A673 (cell line): ENCODE results near the gene B3GAT3. TPM values are rescaled to one million over a fixed set of nuclear protein-coding genes. Genes with fewer than 3 reads are reported as not detected.

Experiments
- BruUV-seq: library from RNA; stranded (reverse); fragments of 400-500 nt; replicated peaks from 2 replicates; lab custom pipeline; 2021; lab: Mats Ljungman, UMichigan
- CTCF ChIA-PET: fragments of 300-600 bp; sonication (Branson Sonifier 250); formaldehyde crosslinking; loops from one replicate; lab custom pipeline; 2022; ENCODE audit warnings: antibody characterized with exemption; lab: Charles Lee
- POLR2A ChIA-PET: fragments of 300-600 bp; sonication (Branson Sonifier 250); formaldehyde crosslinking; loops from one replicate; lab custom pipeline; 2022; ENCODE audit warnings: antibody characterized with exemption; ENCODE audit not compliant: low non-redundant PET; lab: Charles Lee
- DNase-seq: peaks from one replicate; pipeline ENCODE4 v3.0.0-alpha.2; 2015; ENCODE audit warnings: low spot score
- H3K27ac ChIP-seq: fragments of 200-600 bp; sonication (generic); 2 replicates; pipeline ENCODE4 v1.5.1; 2016; ENCODE audit warnings: mixed run types, low read depth, mild to moderate bottlenecking, mixed read lengths, antibody characterized with exemption, low read length; ENCODE audit not compliant: poor library complexity, severe bottlenecking
- H3K27me3 ChIP-seq: fragments of 200-600 bp; sonication (generic); replicated peaks from 2 replicates; pipeline ENCODE4 v1.6.1; 2017; ENCODE audit warnings: mixed run types, low read depth, mild to moderate bottlenecking, mixed read lengths, antibody characterized with exemption, low read length; ENCODE audit not compliant: insufficient read depth, poor library complexity
- H3K36me3 ChIP-seq: fragments of 200-600 bp; sonication (generic); 2 replicates; pipeline ENCODE4 v1.6.1; 2016; ENCODE audit warnings: mixed run types, mild to moderate bottlenecking, mixed read lengths, antibody characterized with exemption, low read length; ENCODE audit not compliant: insufficient read depth, poor library complexity, severe bottlenecking
- H3K4me1 ChIP-seq: fragments of 200-600 bp; sonication (generic); 2 replicates; pipeline ENCODE4 v1.6.1; 2017; ENCODE audit warnings: mixed run types, mild to moderate bottlenecking, mixed read lengths, antibody characterized with exemption, low read length; ENCODE audit not compliant: insufficient read depth, poor library complexity, severe bottlenecking
- H3K4me3 ChIP-seq: fragments of 200-600 bp; sonication (generic); 2 replicates; pipeline ENCODE4 v1.5.1; 2016; ENCODE audit warnings: low read depth, mixed run types, mild to moderate bottlenecking, mixed read lengths, low read length; ENCODE audit not compliant: poor library complexity, severe bottlenecking
- H3K9me3 ChIP-seq: fragments of 200-600 bp; sonication (generic); 2 replicates; pipeline ENCODE4 v1.6.1; 2016; ENCODE audit warnings: mixed run types, low read depth, mild to moderate bottlenecking, mixed read lengths, antibody characterized with exemption, low read length; ENCODE audit not compliant: poor library complexity, severe bottlenecking
- EZH2 ChIP-seq: fragments of 200-600 bp; sonication (generic); IDR thresholded peaks from 2 replicates; pipeline ENCODE4 v1.6.1; 2017; ENCODE audit warnings: borderline replicate concordance, low read depth, mild to moderate bottlenecking, mixed read lengths, antibody characterized with exemption, low read length; ENCODE audit not compliant: poor library complexity, severe bottlenecking
- intact Hi-C: fragments of 100-400 bp; cut with micrococcal nuclease; formaldehyde crosslinking; loops from one replicate; pipeline ENCODE4 v1.10.0; 2022; ENCODE audit not compliant: unreplicated experiment
- total RNA-seq: library from RNA; stranded (reverse); gene quantifications from 2 replicates; pipeline ENCODE4 v1.2.3, GENCODE V29; 2021
- TF ChIP-seq, protein P1 (sequence below): fragments of 300-800, 200-600 bp; sonication (generic); conservative IDR thresholded peaks from 2 replicates; pipeline ENCODE4 v1.5.1; 2017; ENCODE audit warnings: low read depth, mild to moderate bottlenecking, antibody characterized with exemption, low read length, moderate library complexity, mixed read lengths

The B3GAT3 gene
- total RNA-seq, 1 experiment from 2014 or later: 64.7 TPM

- CTCF ChIA-PET: interaction anchor here (0.7 kb wide), 1 partner anchor 16 kb away, joined by 3 read pairs; no protein-coding TSS in a partner anchor
- H3K4me1 ChIP-seq: peaks cover 14% of the 10 kb centered on the region
- intact Hi-C loops: no loop called here
- POLR2A ChIA-PET: no interaction called here
- no peak overlapping the region for H3K27ac ChIP-seq
- no peaks in the 10 kb centered on the region for H3K9me3 ChIP-seq
- no peak overlapping the region for H3K4me3 ChIP-seq
- H3K27me3 ChIP-seq: no peaks in the 10 kb centered on the region
- H3K36me3 ChIP-seq: peaks cover 10% of the 10 kb centered on the region
- TF ChIP-seq, protein P1, sequence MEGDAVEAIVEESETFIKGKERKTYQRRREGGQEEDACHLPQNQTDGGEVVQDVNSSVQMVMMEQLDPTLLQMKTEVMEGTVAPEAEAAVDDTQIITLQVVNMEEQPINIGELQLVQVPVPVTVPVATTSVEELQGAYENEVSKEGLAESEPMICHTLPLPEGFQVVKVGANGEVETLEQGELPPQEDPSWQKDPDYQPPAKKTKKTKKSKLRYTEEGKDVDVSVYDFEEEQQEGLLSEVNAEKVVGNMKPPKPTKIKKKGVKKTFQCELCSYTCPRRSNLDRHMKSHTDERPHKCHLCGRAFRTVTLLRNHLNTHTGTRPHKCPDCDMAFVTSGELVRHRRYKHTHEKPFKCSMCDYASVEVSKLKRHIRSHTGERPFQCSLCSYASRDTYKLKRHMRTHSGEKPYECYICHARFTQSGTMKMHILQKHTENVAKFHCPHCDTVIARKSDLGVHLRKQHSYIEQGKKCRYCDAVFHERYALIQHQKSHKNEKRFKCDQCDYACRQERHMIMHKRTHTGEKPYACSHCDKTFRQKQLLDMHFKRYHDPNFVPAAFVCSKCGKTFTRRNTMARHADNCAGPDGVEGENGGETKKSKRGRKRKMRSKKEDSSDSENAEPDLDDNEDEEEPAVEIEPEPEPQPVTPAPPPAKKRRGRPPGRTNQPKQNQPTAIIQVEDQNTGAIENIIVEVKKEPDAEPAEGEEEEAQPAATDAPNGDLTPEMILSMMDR: no peak
- no peak for TF ChIP-seq EZH2
- BruUV-seq: no TSS peak
- no peak for DNase-seq
Observed at GRCh38 chr11:62615521-62615920, 6.3 kb downstream of the B3GAT3 start.

- Histone ChIP-seq H3K27ac (peak overlapping the region; percentile 50), H3K27me3 (no peaks in the 10 kb centered on the region), H3K36me3 (peaks cover 10% of the 10 kb centered on the region), H3K9me3 (no peaks in the 10 kb centered on the region), H3K4me1 (peaks cover 11% of the 10 kb centered on the region), H3K4me3 (no peak overlapping the region)
- no peak for DNase-seq
- POLR2A ChIA-PET: no interaction called here
- intact Hi-C loops: no loop called here
- no peak for TF ChIP-seq EZH2
- TF ChIP-seq, protein P1: no peak
- CTCF ChIA-PET: no interaction called here
- no TSS peak for BruUV-seq
Observed at GRCh38 chr11:62614275-62614674, 7.5 kb downstream of the B3GAT3 start.

DNA sequence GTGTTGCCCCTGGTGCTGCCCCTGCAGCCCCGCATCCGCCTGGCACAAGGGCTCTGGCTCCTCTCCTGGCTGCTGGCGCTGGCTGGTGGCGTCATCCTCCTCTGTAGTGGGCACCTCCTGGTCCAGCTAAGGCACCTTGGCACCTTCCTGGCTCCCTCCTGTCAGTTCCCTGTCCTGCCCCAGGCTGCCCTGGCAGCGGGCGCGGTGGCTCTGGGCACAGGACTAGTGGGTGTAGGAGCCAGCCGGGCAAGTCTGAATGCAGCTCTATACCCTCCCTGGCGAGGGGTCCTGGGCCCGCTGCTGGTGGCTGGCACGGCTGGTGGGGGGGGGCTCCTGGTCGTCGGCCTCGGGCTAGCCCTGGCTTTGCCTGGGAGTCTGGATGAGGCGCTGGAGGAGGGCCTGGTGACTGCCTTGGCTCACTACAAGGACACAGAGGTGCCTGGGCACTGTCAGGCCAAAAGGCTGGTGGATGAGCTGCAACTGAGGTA is 8.5 kb downstream of the B3GAT3 start:
- Histone ChIP-seq H3K27me3 (no peaks in the 10 kb centered on the region), H3K36me3 (peaks cover 10% of the 10 kb centered on the region), H3K9me3 (no peaks in the 10 kb centered on the region), H3K4me3 (no peak overlapping the region), H3K27ac (peak overlapping the region; percentile 50), H3K4me1 (peaks cover 11% of the 10 kb centered on the region)
- BruUV-seq: no TSS peak
- intact Hi-C loops: no loop called here
- no peak for TF ChIP-seq EZH2
- TF ChIP-seq, protein P1: no peak
- POLR2A ChIA-PET: no interaction called here
- CTCF ChIA-PET: no interaction called here
- DNase-seq: no peak
